H9 (cell line): ENCODE results near the gene PUS10. TPM values are rescaled to one million over a fixed set of nuclear protein-coding genes. Genes with fewer than 3 reads are reported as not detected.
"Not testable (repeated sequence)": the region's sequence is repeated elsewhere in the genome, so short reads cannot be mapped to it uniquely, and the experiment has no call there.

Experiments
- DNase-seq: peaks from one replicate; pipeline ENCODE4 v3.0.0-alpha.2; 2017
- H2AFZ ChIP-seq: one replicate; pipeline ENCODE4 v1.6.1; 2013; ENCODE audit warnings: mild to moderate bottlenecking, low read length, control low read depth, moderate library complexity
- H2AK5ac ChIP-seq: 2 replicates; pipeline ENCODE4 v1.6.1; 2013; ENCODE audit warnings: low read length, control low read depth, mixed read lengths; ENCODE audit not compliant: insufficient read length
- H2BK120ac ChIP-seq: one replicate; pipeline ENCODE4 v1.6.1; 2013; ENCODE audit warnings: low read depth, mild to moderate bottlenecking, low read length, control low read depth, inconsistent platforms; ENCODE audit not compliant: poor library complexity, severe bottlenecking
- H2BK12ac ChIP-seq: 2 replicates; pipeline ENCODE4 v1.6.1; 2013; ENCODE audit warnings: low read length, control low read depth, mixed read lengths, low read depth; ENCODE audit not compliant: insufficient read length
- H2BK15ac ChIP-seq: 2 replicates; pipeline ENCODE4 v1.6.1; 2013; ENCODE audit warnings: low read depth, low read length, control low read depth
- H2BK20ac ChIP-seq: one replicate; pipeline ENCODE4 v1.6.1; 2013; ENCODE audit warnings: low read depth, mild to moderate bottlenecking, low read length, control low read depth, inconsistent platforms; ENCODE audit not compliant: poor library complexity, severe bottlenecking
- H2BK5ac ChIP-seq: 2 replicates; pipeline ENCODE4 v1.6.1; 2013; ENCODE audit warnings: low read length, control low read depth, mixed read lengths; ENCODE audit not compliant: insufficient read length
- H3K14ac ChIP-seq: 2 replicates; pipeline ENCODE4 v1.6.1; 2013; ENCODE audit warnings: low read length, control low read depth; ENCODE audit not compliant: insufficient read depth
- H3K18ac ChIP-seq: 2 replicates; pipeline ENCODE4 v1.6.1; 2013; ENCODE audit warnings: low read depth, mild to moderate bottlenecking, mixed read lengths, low read length, control low read depth; ENCODE audit not compliant: insufficient read length
- H3K23ac ChIP-seq: 2 replicates; pipeline ENCODE4 v1.6.1; 2013; ENCODE audit warnings: low read length, control low read depth, mixed read lengths, low read depth; ENCODE audit not compliant: insufficient read length
- H3K23me2 ChIP-seq: 2 replicates; pipeline ENCODE4 v1.6.1; 2013; ENCODE audit warnings: low read depth, mild to moderate bottlenecking, mixed read lengths, low read length, control low read depth; ENCODE audit not compliant: insufficient read length, poor library complexity, severe bottlenecking
- H3K27ac ChIP-seq: 2 replicates; pipeline ENCODE4 v1.5.1; 2013; ENCODE audit warnings: low read length, control low read depth, mixed read lengths, low read depth; ENCODE audit not compliant: insufficient read length
- H3K27me3 ChIP-seq: 2 replicates; pipeline ENCODE4 v1.6.1; 2013; ENCODE audit warnings: low read length, control low read depth, inconsistent platforms; ENCODE audit not compliant: insufficient read depth
- H3K4ac ChIP-seq: 2 replicates; pipeline ENCODE4 v1.6.1; 2013; ENCODE audit warnings: low read depth, mild to moderate bottlenecking, control low read depth, inconsistent platforms, low read length, moderate library complexity
- H3K4me1 ChIP-seq: 2 replicates; pipeline ENCODE4 v1.6.1; 2013; ENCODE audit warnings: low read length, control low read depth, inconsistent platforms; ENCODE audit not compliant: insufficient read depth
- H3K4me2 ChIP-seq: 2 replicates; pipeline ENCODE4 v1.6.1; 2013; ENCODE audit warnings: low read length, control low read depth, mixed read lengths; ENCODE audit not compliant: insufficient read length, insufficient read depth
- H3K56ac ChIP-seq: 2 replicates; pipeline ENCODE4 v1.6.1; 2013; ENCODE audit warnings: low read depth, mild to moderate bottlenecking, mixed read lengths, low read length, control low read depth; ENCODE audit not compliant: insufficient read length
- H3K79me1 ChIP-seq: 2 replicates; pipeline ENCODE4 v1.6.1; 2013; ENCODE audit warnings: low read depth, mild to moderate bottlenecking, moderate library complexity, low read length, control low read depth, inconsistent platforms; ENCODE audit not compliant: insufficient read depth, poor library complexity, severe bottlenecking
- H3K79me2 ChIP-seq: 2 replicates; pipeline ENCODE4 v1.6.1; 2013; ENCODE audit warnings: low read length, control low read depth, inconsistent platforms; ENCODE audit not compliant: insufficient read depth
- H3K9ac ChIP-seq: 2 replicates; pipeline ENCODE4 v1.6.1; 2013; ENCODE audit warnings: low read length, control low read depth, mixed read lengths; ENCODE audit not compliant: insufficient read length; ENCODE audit errors: extremely low read depth
- H3K9me3 ChIP-seq: one replicate; pipeline ENCODE4 v1.6.1; 2013; ENCODE audit warnings: low read depth, low read length, inconsistent platforms; ENCODE audit not compliant: control insufficient read depth
- H3T11ph ChIP-seq: one replicate; pipeline ENCODE4 v1.6.1; 2013; ENCODE audit warnings: mild to moderate bottlenecking, low read length, control low read depth, inconsistent platforms
- H4K20me1 ChIP-seq: one replicate; pipeline ENCODE4 v1.6.1; 2013; ENCODE audit not compliant: control insufficient read depth, insufficient read length, insufficient read depth
- H4K5ac ChIP-seq: 2 replicates; pipeline ENCODE4 v1.6.1; 2013; ENCODE audit warnings: low read depth, mild to moderate bottlenecking, mixed read lengths, low read length, control low read depth; ENCODE audit not compliant: insufficient read length
- H4K8ac ChIP-seq: replicated peaks from 2 replicates; pipeline ENCODE4 v1.6.1; 2013; ENCODE audit warnings: low read length, control low read depth, mixed read lengths, low read depth; ENCODE audit not compliant: insufficient read length
- H4K91ac ChIP-seq: 2 replicates; pipeline ENCODE4 v1.6.1; 2013; ENCODE audit warnings: low read depth, mild to moderate bottlenecking, moderate library complexity, mixed read lengths, low read length, control low read depth; ENCODE audit not compliant: insufficient read length
- H3K27ac Mint-ChIP-seq, 3 experiments: 2 replicates in 2 of 3; 3 replicates in 1 of 3; pipeline ENCODE4 v1.8.0; 2020 to 2021; ENCODE audit warnings: mixed read lengths in 3 of 3, mild to moderate bottlenecking in 1 of 3, moderate library complexity in 1 of 3
- H3K27me3 Mint-ChIP-seq: 2 replicates; pipeline ENCODE4 v1.8.0; 2021; ENCODE audit warnings: low read depth, mild to moderate bottlenecking, moderate library complexity, mixed read lengths
- H3K36me3 Mint-ChIP-seq, 3 experiments: 2 replicates in 2 of 3; 3 replicates in 1 of 3; pipeline ENCODE4 v1.8.0; 2020 to 2021; ENCODE audit warnings: low read depth in 3 of 3, mixed read lengths in 3 of 3; ENCODE audit not compliant: insufficient read depth in 1 of 3
- H3K4me1 Mint-ChIP-seq, 2 experiments: 2 replicates each; pipeline ENCODE4 v1.8.0; 2020; ENCODE audit warnings: mixed read lengths in 2 of 2
- H3K4me3 Mint-ChIP-seq, 2 experiments: 2 replicates in 1 of 2; 3 replicates in 1 of 2; pipeline ENCODE4 v1.8.0; 2020 to 2021; ENCODE audit warnings: mild to moderate bottlenecking in 2 of 2, mixed read lengths in 2 of 2, moderate library complexity in 1 of 2
- H3K9me3 Mint-ChIP-seq, 2 experiments: 2 replicates in 1 of 2; 3 replicates in 1 of 2; pipeline ENCODE4 v1.8.0; 2020; ENCODE audit warnings: mild to moderate bottlenecking in 2 of 2, mixed read lengths in 2 of 2, moderate library complexity in 1 of 2
- WGBS: extraction: QIAGEN DNeasy Blood & Tissue Kit; methylation state at CpG from one replicate; pipeline ENCODE4 v1.1.7; 2013; ENCODE audit warnings: missing lambda C conversion rate, low lambda C conversion rate, mixed read lengths; ENCODE audit not compliant: insufficient read length; ENCODE audit errors: extremely low coverage; 5-methylcytosine and 5-hydroxymethylcytosine counted together
- total RNA-seq: library from RNA; stranded (reverse); gene quantifications from 2 replicates; pipeline ENCODE4 v1.2.1, GENCODE V29; 2021
- TF ChIP-seq, protein P1 (sequence below): fragments of 200-600 bp; sonication (generic); conservative IDR thresholded peaks from 3 replicates; pipeline ENCODE4 v1.8.0; 2021; ENCODE audit warnings: antibody characterized with exemption, mild to moderate bottlenecking

Gene PUS10
- total RNA-seq, 1 experiment from 2014 or later: 2.3 TPM

DNA sequence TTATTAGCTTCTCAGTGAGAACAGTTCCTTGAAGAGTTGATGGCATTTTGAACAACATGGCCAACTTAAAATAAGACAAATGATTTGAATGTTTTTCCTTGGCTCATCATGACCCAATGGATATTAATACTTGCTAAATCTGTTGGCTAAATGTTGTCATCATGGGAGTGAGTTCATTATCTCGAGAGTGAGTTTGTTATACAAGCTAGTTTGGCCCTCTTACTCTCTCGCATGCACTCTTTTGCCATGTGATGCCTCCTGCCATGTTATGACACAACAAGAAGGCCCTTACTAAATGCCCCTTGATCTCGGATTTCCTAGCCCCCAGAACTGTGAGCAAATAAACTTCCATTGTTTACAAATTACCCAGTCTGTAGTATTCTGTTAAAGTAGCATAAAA lies 24.8 kb upstream of the PUS10 start:
- Mint-ChIP-seq H3K27me3 (peaks cover 1% of the 10 kb centered on the region; the same call in 1 of the 2 replicates), H3K4me3 (no peak overlapping the region), H3K36me3 (peaks cover 4 to 27% (median 19%) of the 10 kb centered on the region in 3 experiments; a peak in 6 of 7 replicates), H3K9me3 (peaks cover 13 to 14% of the 10 kb centered on the region in 2 experiments; a peak in 4 of 5 replicates), H3K4me1 (no peaks in the 10 kb centered on the region), H3K27ac (no peak overlapping the region)
- Histone ChIP-seq H4K20me1 (no peaks in the 10 kb centered on the region), H3K4me2 (no peak overlapping the region), H4K8ac (no peak overlapping the region), H3K23me2 (no peaks in the 10 kb centered on the region), H4K5ac (no peak overlapping the region), H3K4me1 (no peaks in the 10 kb centered on the region), H2BK12ac (no peak overlapping the region), H3K27ac (no peak overlapping the region), H2AK5ac (no peak overlapping the region), H3K18ac (no peak overlapping the region), H3K9me3 (no peaks in the 10 kb centered on the region), H4K91ac (no peak overlapping the region), H2BK120ac (no peak overlapping the region), H3K9ac (no peak overlapping the region), H3K27me3 (no peaks in the 10 kb centered on the region), H2BK20ac (no peak overlapping the region), H2BK5ac (no peak overlapping the region), H3K14ac (no peak overlapping the region), H3T11ph (no peak overlapping the region), H3K4ac (no peak overlapping the region), H3K79me2 (no peaks in the 10 kb centered on the region), H2BK15ac (no peak overlapping the region), H3K23ac (no peak overlapping the region), H3K79me1 (no peaks in the 10 kb centered on the region), H3K56ac (no peak overlapping the region), H2AFZ (no peak overlapping the region)
- whole genome bisulfite sequencing: no CpG with 5 or more reads among the region's 3 CpGs
- TF ChIP-seq, protein P1, sequence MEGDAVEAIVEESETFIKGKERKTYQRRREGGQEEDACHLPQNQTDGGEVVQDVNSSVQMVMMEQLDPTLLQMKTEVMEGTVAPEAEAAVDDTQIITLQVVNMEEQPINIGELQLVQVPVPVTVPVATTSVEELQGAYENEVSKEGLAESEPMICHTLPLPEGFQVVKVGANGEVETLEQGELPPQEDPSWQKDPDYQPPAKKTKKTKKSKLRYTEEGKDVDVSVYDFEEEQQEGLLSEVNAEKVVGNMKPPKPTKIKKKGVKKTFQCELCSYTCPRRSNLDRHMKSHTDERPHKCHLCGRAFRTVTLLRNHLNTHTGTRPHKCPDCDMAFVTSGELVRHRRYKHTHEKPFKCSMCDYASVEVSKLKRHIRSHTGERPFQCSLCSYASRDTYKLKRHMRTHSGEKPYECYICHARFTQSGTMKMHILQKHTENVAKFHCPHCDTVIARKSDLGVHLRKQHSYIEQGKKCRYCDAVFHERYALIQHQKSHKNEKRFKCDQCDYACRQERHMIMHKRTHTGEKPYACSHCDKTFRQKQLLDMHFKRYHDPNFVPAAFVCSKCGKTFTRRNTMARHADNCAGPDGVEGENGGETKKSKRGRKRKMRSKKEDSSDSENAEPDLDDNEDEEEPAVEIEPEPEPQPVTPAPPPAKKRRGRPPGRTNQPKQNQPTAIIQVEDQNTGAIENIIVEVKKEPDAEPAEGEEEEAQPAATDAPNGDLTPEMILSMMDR: no peak
- DNase-seq: no peak

DNA sequence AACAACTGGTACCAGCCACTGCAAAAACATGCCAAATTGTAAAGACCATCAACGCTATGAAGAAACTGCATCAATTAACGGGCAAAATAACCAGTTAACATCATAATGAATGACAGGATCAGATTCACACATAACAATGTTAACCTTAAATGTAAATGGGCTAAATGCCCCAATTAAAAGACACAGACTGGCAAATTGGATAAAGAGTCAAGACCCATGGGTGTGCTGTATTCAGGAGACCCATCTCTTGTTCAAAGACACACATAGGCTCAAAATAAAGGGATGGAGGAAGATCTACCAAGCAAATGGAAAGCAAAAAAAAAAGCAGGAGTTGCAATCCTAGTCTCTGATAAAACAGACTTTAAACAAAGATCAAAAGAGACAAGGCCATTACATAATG lies 18.6 kb upstream of the PUS10 start:
- H3K27ac Mint-ChIP-seq, H3K4me1 Mint-ChIP-seq, H3K14ac ChIP-seq, H3T11ph ChIP-seq, H4K91ac ChIP-seq, H3K4ac ChIP-seq, H3K27me3 ChIP-seq, H3K27me3 Mint-ChIP-seq, H2BK15ac ChIP-seq, H3K18ac ChIP-seq, H2BK120ac ChIP-seq, H2BK20ac ChIP-seq, H3K23ac ChIP-seq, H3K9me3 ChIP-seq, H3K9ac ChIP-seq, H3K4me2 ChIP-seq, H3K79me1 ChIP-seq, H2AFZ ChIP-seq, H4K20me1 ChIP-seq, DNase-seq, H2BK12ac ChIP-seq, H3K4me3 Mint-ChIP-seq, H4K5ac ChIP-seq, H4K8ac ChIP-seq, H2AK5ac ChIP-seq, H3K56ac ChIP-seq, H2BK5ac ChIP-seq, H3K23me2 ChIP-seq, H3K27ac ChIP-seq, H3K4me1 ChIP-seq, H3K79me2 ChIP-seq: not testable (repeated sequence)
- Mint-ChIP-seq H3K36me3 (peaks cover 50 to 68% (median 63%) of the 10 kb centered on the region in 3 experiments), H3K9me3 (peaks cover 39 to 48% of the 10 kb centered on the region in 2 experiments)
- WGBS: no CpG with 5 or more reads among the region's 2 CpGs
